ENCODE results near the gene PEX10.

DNA sequence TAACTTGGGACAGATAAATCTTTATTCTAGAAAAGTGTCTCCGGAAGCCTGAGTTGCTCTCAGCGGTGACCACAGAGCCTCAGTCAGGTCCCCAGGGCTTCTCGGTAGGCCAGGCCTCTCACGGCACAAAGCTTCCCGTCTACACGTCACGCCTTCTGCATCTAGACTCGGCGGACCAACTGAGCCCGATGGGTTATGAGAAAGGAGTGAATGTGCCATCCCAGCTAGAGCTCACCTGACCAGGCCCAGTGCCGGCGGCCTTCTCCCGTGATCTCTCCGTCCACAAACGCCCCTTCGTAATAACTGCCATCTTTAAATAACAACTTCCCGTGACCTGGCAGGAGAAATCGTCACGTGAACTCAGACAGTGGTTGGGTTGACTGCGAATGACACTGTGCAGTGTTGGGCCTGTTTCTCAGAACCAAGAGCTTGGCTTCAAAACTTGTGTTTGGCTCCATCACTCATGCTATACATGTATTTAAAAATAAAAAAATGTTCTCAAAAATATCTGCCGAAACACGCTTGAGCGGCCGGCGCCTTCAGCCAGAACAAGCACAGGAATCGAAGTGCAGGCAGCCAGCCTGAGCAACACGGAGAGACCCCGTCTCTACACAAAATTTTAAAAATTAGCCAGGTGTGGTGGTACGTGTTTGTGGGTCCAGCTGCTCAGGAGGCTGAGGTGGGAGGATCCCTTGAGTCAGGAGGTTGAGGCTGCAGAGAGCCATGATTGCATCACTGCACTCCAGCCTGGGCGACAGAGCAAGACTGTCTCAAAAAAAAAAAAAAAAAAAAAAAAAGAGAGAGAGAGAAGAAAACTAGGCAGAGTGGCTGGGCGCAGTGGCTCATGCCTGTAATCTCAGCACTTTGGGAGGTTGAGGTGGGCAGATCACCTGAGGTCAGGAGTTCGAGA, 24.1 kb downstream of the PEX10 start:
- TF ChIP-seq, protein P1, sequence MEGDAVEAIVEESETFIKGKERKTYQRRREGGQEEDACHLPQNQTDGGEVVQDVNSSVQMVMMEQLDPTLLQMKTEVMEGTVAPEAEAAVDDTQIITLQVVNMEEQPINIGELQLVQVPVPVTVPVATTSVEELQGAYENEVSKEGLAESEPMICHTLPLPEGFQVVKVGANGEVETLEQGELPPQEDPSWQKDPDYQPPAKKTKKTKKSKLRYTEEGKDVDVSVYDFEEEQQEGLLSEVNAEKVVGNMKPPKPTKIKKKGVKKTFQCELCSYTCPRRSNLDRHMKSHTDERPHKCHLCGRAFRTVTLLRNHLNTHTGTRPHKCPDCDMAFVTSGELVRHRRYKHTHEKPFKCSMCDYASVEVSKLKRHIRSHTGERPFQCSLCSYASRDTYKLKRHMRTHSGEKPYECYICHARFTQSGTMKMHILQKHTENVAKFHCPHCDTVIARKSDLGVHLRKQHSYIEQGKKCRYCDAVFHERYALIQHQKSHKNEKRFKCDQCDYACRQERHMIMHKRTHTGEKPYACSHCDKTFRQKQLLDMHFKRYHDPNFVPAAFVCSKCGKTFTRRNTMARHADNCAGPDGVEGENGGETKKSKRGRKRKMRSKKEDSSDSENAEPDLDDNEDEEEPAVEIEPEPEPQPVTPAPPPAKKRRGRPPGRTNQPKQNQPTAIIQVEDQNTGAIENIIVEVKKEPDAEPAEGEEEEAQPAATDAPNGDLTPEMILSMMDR (conservative IDR thresholded peaks at IDR 0.05; ENCODE audit: low read length), result no peak
- TF ChIP-seq EZH2phosphoT487 (IDR thresholded peaks at IDR 0.05; ENCODE audit: borderline replicate concordance), result no peak

Measured in Loucy (cell line).